B cell (primary cell): ENCODE data around the gene NUBP2. TPM values are rescaled to one million over a fixed set of nuclear protein-coding genes. Genes with fewer than 3 reads are reported as not detected.

ENCODE experiments used
- ATAC-seq: fragments of 200-7000 bp; cut with Tn5 transposase; one replicate; pipeline ENCODE4 v1.10.0; 2021; ENCODE audit warnings: low read depth, mild to moderate bottlenecking, moderate number of reproducible peaks, moderate library complexity
- CTCF ChIA-PET: fragments of 350-600 bp; sonication (Branson Sonifier 250); formaldehyde crosslinking; loops from one replicate; lab custom pipeline; 2021; ENCODE audit warnings: antibody characterized with exemption, inconsistent platforms; lab: Charles Lee
- POLR2A ChIA-PET: fragments of 350-600 bp; sonication (Branson Sonifier 250); formaldehyde crosslinking; loops from one replicate; lab custom pipeline; 2021; ENCODE audit warnings: antibody characterized with exemption; lab: Charles Lee
- DNase-seq: peaks from one replicate; pipeline ENCODE4 v3.0.0; 2013
- H2AFZ ChIP-seq: 2 replicates; pipeline ENCODE4 v1.6.1; 2012; ENCODE audit warnings: mild to moderate bottlenecking, low read depth, low read length; ENCODE audit not compliant: insufficient read depth, poor library complexity, severe bottlenecking
- H3K27ac ChIP-seq, 2 donors: 1 replicate in 1 of 2; 2 replicates in 1 of 2; pipeline ENCODE4 v1.5.1; 2012 to 2013; ENCODE audit warnings: low read length in 2 of 2, mild to moderate bottlenecking in 2 of 2, moderate library complexity in 1 of 2
- H3K27me3 ChIP-seq, 4 experiments: fragments of 200-600 bp in 1 of 4; sonication (generic) in 1 of 4; replicated peaks in 1 of 4; 1 replicate in 2 of 4; 2 replicates in 2 of 4; pipeline versions ENCODE4 v1.6.1 to v1.7.0; 2013 to 2016; ENCODE audit warnings: low read length in 3 of 4, mild to moderate bottlenecking in 2 of 4, mixed read lengths in 1 of 4, moderate library complexity in 1 of 4; ENCODE audit not compliant: insufficient read depth in 4 of 4, control insufficient read depth in 3 of 4; ENCODE audit errors: control extremely low read depth in 1 of 4
- H3K36me3 ChIP-seq, 2 experiments: replicated peaks in 1 of 2; 1 replicate in 1 of 2; 2 replicates in 1 of 2; pipeline versions ENCODE4 v1.6.1 to v1.7.1; 2013; ENCODE audit warnings: low read length in 1 of 2; ENCODE audit not compliant: insufficient read depth in 2 of 2, control insufficient read depth in 1 of 2; ENCODE audit errors: control extremely low read depth in 1 of 2, extremely low read depth in 1 of 2
- H3K4me1 ChIP-seq, 2 donors: fragments of 200-600 bp in 1 of 2; sonication (generic) in 1 of 2; 1 replicate in 1 of 2; 2 replicates in 1 of 2; pipeline versions ENCODE4 v1.5.1 to v1.6.1; 2013 to 2017; ENCODE audit warnings: low read length in 2 of 2; ENCODE audit not compliant: control insufficient read depth in 2 of 2, insufficient read depth in 2 of 2
- H3K4me2 ChIP-seq: replicated peaks from 2 replicates; pipeline ENCODE3; 2012; ENCODE audit warnings: mild to moderate bottlenecking, low read depth, low read length; ENCODE audit not compliant: poor library complexity, severe bottlenecking
- H3K4me3 ChIP-seq, 5 experiments: fragments of 200-600 bp in 1 of 5; sonication (generic) in 1 of 5; 1 replicate in 3 of 5; 2 replicates in 2 of 5; pipeline versions ENCODE4 v1.5.1 to v1.7.0; 2011 to 2016; ENCODE audit warnings: low read length in 4 of 5, mild to moderate bottlenecking in 4 of 5, low read depth in 2 of 5, control low read depth in 1 of 5, moderate library complexity in 1 of 5; ENCODE audit not compliant: insufficient read depth in 1 of 5; ENCODE audit errors: control extremely low read depth in 1 of 5, extremely low read depth in 1 of 5
- H3K79me2 ChIP-seq: fragments of 200-600 bp; sonication (generic); one replicate; pipeline ENCODE4 v1.6.0; 2016; ENCODE audit warnings: low read length; ENCODE audit not compliant: control insufficient read depth, insufficient read depth
- H3K9ac ChIP-seq: fragments of 200-600 bp; sonication (generic); 2 replicates; pipeline ENCODE4 v1.6.1; 2017; ENCODE audit warnings: mild to moderate bottlenecking, low read length, moderate library complexity
- H3K9me3 ChIP-seq, 3 donors: one replicate each; pipeline versions ENCODE4 v1.6.1 to v1.7.1; 2013; ENCODE audit warnings: low read length in 2 of 3; ENCODE audit not compliant: control insufficient read depth in 2 of 3, insufficient read depth in 1 of 3; ENCODE audit errors: control extremely low read depth in 1 of 3
- H4K20me1 ChIP-seq: 2 replicates; pipeline ENCODE4 v1.6.0; 2012; ENCODE audit warnings: mild to moderate bottlenecking, low read length; ENCODE audit not compliant: insufficient read depth, control insufficient read depth, poor library complexity, severe bottlenecking
- H3K27ac Mint-ChIP-seq: one replicate; pipeline ENCODE4 v1.8.0; 2021; ENCODE audit warnings: mixed read lengths
- H3K27me3 Mint-ChIP-seq: one replicate; pipeline ENCODE4 v1.8.0; 2021; ENCODE audit warnings: mixed read lengths
- H3K4me1 Mint-ChIP-seq: one replicate; pipeline ENCODE4 v1.8.0; 2021; ENCODE audit warnings: mixed read lengths
- H3K4me3 Mint-ChIP-seq: one replicate; pipeline ENCODE4 v1.8.0; 2021; ENCODE audit warnings: mixed read lengths
- H3K9me3 Mint-ChIP-seq: one replicate; pipeline ENCODE4 v1.8.0; 2022; ENCODE audit warnings: mixed read lengths; ENCODE audit not compliant: insufficient read depth
- CTCF ChIP-seq: fragments of 200-600 bp; IDR thresholded peaks from one replicate; pipeline ENCODE4 v1.8.0; 2022; ENCODE audit warnings: antibody characterized with exemption, mild to moderate bottlenecking
- EZH2 ChIP-seq: IDR thresholded peaks from 2 replicates; pipeline ENCODE4 v1.6.1; 2012; ENCODE audit warnings: borderline replicate concordance, low read depth, mild to moderate bottlenecking, moderate library complexity, low read length; ENCODE audit not compliant: insufficient read depth, poor library complexity, severe bottlenecking
- WGBS: methylation state at CpG from one replicate; pipeline ENCODE4 v1.1.5; 2013; ENCODE audit warnings: missing lambda C conversion rate; ENCODE audit not compliant: insufficient coverage; 5-methylcytosine and 5-hydroxymethylcytosine counted together
- intact Hi-C: fragments of 100-400 bp; cut with micrococcal nuclease; formaldehyde crosslinking; loops from one replicate; pipeline ENCODE4 v1.10.0; 2022
- polyA plus RNA-seq: library from polyadenylated mRNA; depleted of rRNA; stranded (reverse); fragments of >200 nt; gene quantifications from 2 replicates; pipeline ENCODE4 v1.2.3, GENCODE V29; 2012
- total RNA-seq, 2 donors: library from RNA; stranded (reverse); fragments of 120-200 nt in 1 of 2; gene quantifications; 1 replicate in 1 of 2; 2 replicates in 1 of 2; pipeline versions ENCODE4 v1.2.3 to v1.2.4, GENCODE V29; 2013 to 2022

Gene NUBP2
- total and polyA plus RNA-seq, 2 donors (not counting 1 experiment from before 2014, with no cell fraction given), result 50.2 to 71.7 TPM

GRCh38 chr16:1831186-1832075 is 48.7 kb downstream of the NUBP2 start:
- Histone ChIP-seq H2AFZ (no peak overlapping the region), H3K4me1 (peaks cover 15 to 17% of the 10 kb centered on the region in 2 donors), H4K20me1 (no peaks in the 10 kb centered on the region), H3K27ac (no peak overlapping the region), H3K9ac (no peak overlapping the region), H3K79me2 (peaks cover 14% of the 10 kb centered on the region), H3K9me3 (no peaks in the 10 kb centered on the region), H3K4me3 (no peak overlapping the region), H3K4me2 (no peak overlapping the region), H3K27me3 (no peaks in the 10 kb centered on the region), H3K36me3 (peaks cover 0 to 4% of the 10 kb centered on the region in 2 experiments)
- intact Hi-C loops, result no loop called here
- H3K27me3 Mint-ChIP-seq, result no peaks in the 10 kb centered on the region
- TF ChIP-seq EZH2 (no peak), CTCF (no peak)
- POLR2A ChIA-PET, result no interaction called here
- H3K9me3 Mint-ChIP-seq, result no peaks in the 10 kb centered on the region
- H3K27ac Mint-ChIP-seq, result no peak overlapping the region
- 90% methylated on average over 13 of the region's 19 CpGs for WGBS
- DNase-seq (no peak), ATAC-seq (no peak)
- H3K4me3 Mint-ChIP-seq, result no peak overlapping the region
- CTCF ChIA-PET, result no interaction called here
- H3K4me1 Mint-ChIP-seq, result peaks cover 27% of the 10 kb centered on the region

- Histone ChIP-seq H3K4me2 (no peak overlapping the region), H3K4me3 (no peak overlapping the region), H3K9ac (no peak overlapping the region), H3K4me1 (peaks cover 8 to 11% of the 10 kb centered on the region in 2 donors), H3K36me3 (peaks cover 0 to 4% of the 10 kb centered on the region in 2 experiments), H2AFZ (no peak overlapping the region), H3K9me3 (no peaks in the 10 kb centered on the region), H3K27me3 (no peaks in the 10 kb centered on the region), H3K79me2 (peaks cover 4% of the 10 kb centered on the region), H3K27ac (no peak overlapping the region), H4K20me1 (no peaks in the 10 kb centered on the region)
- H3K9me3 Mint-ChIP-seq, result no peaks in the 10 kb centered on the region
- peaks cover 17% of the 10 kb centered on the region for H3K4me1 Mint-ChIP-seq
- ChIA-PET CTCF (no interaction called here), POLR2A (no interaction called here)
- H3K27me3 Mint-ChIP-seq, result no peaks in the 10 kb centered on the region
- no peak overlapping the region for H3K27ac Mint-ChIP-seq
- no peak overlapping the region for H3K4me3 Mint-ChIP-seq
- intact Hi-C loops, result no loop called here
- ATAC-seq (no peak), DNase-seq (no peak)
- no peak for TF ChIP-seq CTCF
- TF ChIP-seq EZH2, result no peak
- WGBS, result 81% methylated on average over 7 of the region's 9 CpGs
These were observed 50.2 kb downstream of the NUBP2 start for GRCh38 chr16:1832838-1833454.
